Measurements from ENCODE around the gene CCDC146. TPM values are rescaled to one million over a fixed set of nuclear protein-coding genes. Genes with fewer than 3 reads are reported as not detected.
"Not testable (repeated sequence)": the region's sequence is repeated elsewhere in the genome, so short reads cannot be mapped to it uniquely, and the experiment has no call there.

Gene CCDC146
- polyA plus RNA-seq, 3 donors: 0.08 to 7.2 (median 0.40) TPM

- H3K36me3 ChIP-seq (replicated peaks in 1 of 2; ENCODE audit: control insufficient read depth in 1 of 2, insufficient read depth in 2 of 2, low read length in 2 of 2); DNase-seq; H2AFZ ChIP-seq (ENCODE audit: insufficient read depth, low read depth, low read length, poor library complexity, severe bottlenecking); H3K36me3 Mint-ChIP-seq; H4K20me1 ChIP-seq (ENCODE audit: insufficient read depth, low read length); H3K4me3 ChIP-seq (replicated peaks in 1 of 3; ENCODE audit: low read depth in 2 of 3, low read length in 3 of 3); H3K79me2 ChIP-seq (ENCODE audit: insufficient read depth, low read length); H3K27me3 ChIP-seq (ENCODE audit: control insufficient read depth in 2 of 2, insufficient read depth in 2 of 2, low read length in 2 of 2); H3K4me2 ChIP-seq (replicated peaks; ENCODE audit: extremely low read depth, low read length, poor library complexity, severe bottlenecking); H3K9me3 Mint-ChIP-seq; H3K9ac ChIP-seq (ENCODE audit: insufficient read depth, low read length, poor library complexity, severe bottlenecking); H3K27me3 Mint-ChIP-seq (ENCODE audit: low read depth in 3 of 3); intact Hi-C loops (cut with micrococcal nuclease); H3K4me3 Mint-ChIP-seq; H3K9me3 ChIP-seq (replicated peaks in 1 of 2; ENCODE audit: control insufficient read depth in 1 of 2, insufficient read depth in 1 of 2, low read length in 2 of 2): not testable (repeated sequence)
- Histone ChIP-seq H3K4me1 (ENCODE audit: control insufficient read depth in 1 of 2, insufficient read depth in 2 of 2, low read length in 2 of 2) (peaks cover 39 to 50% of the 10 kb centered on the region in 2 donors), H3K27ac (ENCODE audit: low read depth in 1 of 2, low read length in 2 of 2) (peak overlapping the region in 1 of 2 donors; percentile 73)
- WGBS (ENCODE audit: insufficient coverage): no CpG with 5 or more reads among the region's 5 CpGs
- peaks cover 41% of the 10 kb centered on the region for H3K4me1 Mint-ChIP-seq
- H3K27ac Mint-ChIP-seq: peak overlapping the region; percentile 73 to 89 (median 83)
These were observed 33.4 kb downstream of the CCDC146 start for GRCh38 chr7:77155601-77156377.

GRCh38 chr7:77157034-77157433, 34.6 kb downstream of the CCDC146 start:
- H3K79me2 ChIP-seq (ENCODE audit: insufficient read depth, low read length); H3K9me3 Mint-ChIP-seq; H3K27me3 ChIP-seq (ENCODE audit: control insufficient read depth in 2 of 2, insufficient read depth in 2 of 2, low read length in 2 of 2); DNase-seq; H3K36me3 Mint-ChIP-seq; H3K4me2 ChIP-seq (replicated peaks; ENCODE audit: extremely low read depth, low read length, poor library complexity, severe bottlenecking); H3K27me3 Mint-ChIP-seq (ENCODE audit: low read depth in 3 of 3); H4K20me1 ChIP-seq (ENCODE audit: insufficient read depth, low read length); H3K9me3 ChIP-seq (replicated peaks in 1 of 2; ENCODE audit: control insufficient read depth in 1 of 2, insufficient read depth in 1 of 2, low read length in 2 of 2); H3K36me3 ChIP-seq (replicated peaks in 1 of 2; ENCODE audit: control insufficient read depth in 1 of 2, insufficient read depth in 2 of 2, low read length in 2 of 2); H2AFZ ChIP-seq (ENCODE audit: insufficient read depth, low read depth, low read length, poor library complexity, severe bottlenecking); H3K9ac ChIP-seq (ENCODE audit: insufficient read depth, low read length, poor library complexity, severe bottlenecking); intact Hi-C loops (cut with micrococcal nuclease): not testable (repeated sequence)
- WGBS (ENCODE audit: insufficient coverage): no CpG with 5 or more reads among the region's 1 CpG
- Mint-ChIP-seq H3K4me1 (peaks cover 33% of the 10 kb centered on the region), H3K27ac (peak overlapping the region; percentile 86 to 95 (median 94)), H3K4me3 (peak overlapping the region in 1 of 2 donors; percentile 67)
- Histone ChIP-seq H3K27ac (ENCODE audit: low read depth in 1 of 2, low read length in 2 of 2) (peak overlapping the region in 1 of 2 donors; percentile 74), H3K4me3 (replicated peaks in 1 of 3; ENCODE audit: low read depth in 2 of 3, low read length in 3 of 3) (peak overlapping the region in 1 of 3 experiments; percentile 43), H3K4me1 (ENCODE audit: control insufficient read depth in 1 of 2, insufficient read depth in 2 of 2, low read length in 2 of 2) (peaks cover 33 to 40% of the 10 kb centered on the region in 2 donors)
